H1 (cell line): ENCODE results near the gene SCART1. TPM values are rescaled to one million over a fixed set of nuclear protein-coding genes. Genes with fewer than 3 reads are reported as not detected.

ENCODE experiments used
- CTCF ChIA-PET: fragments of 300-600 bp; sonication (Branson Sonifier 250); formaldehyde crosslinking; loops from one replicate; lab custom pipeline; 2021; ENCODE audit not compliant: partially characterized antibody; lab: Charles Lee
- POLR2A ChIA-PET: fragments of 300-600 bp; sonication (Branson Sonifier 250); formaldehyde crosslinking; loops from one replicate; lab custom pipeline; 2021; ENCODE audit warnings: inconsistent platforms; ENCODE audit not compliant: partially characterized antibody; lab: Charles Lee
- DNase-seq, 2 experiments: peaks; one replicate each; pipeline versions ENCODE4 v3.0.0 to v3.0.0-alpha.2; 2010 to 2022; ENCODE audit warnings: low spot score in 2 of 2, low read depth in 1 of 2, mixed read lengths in 1 of 2
- FAIRE-seq: peaks from 2 replicates; lab custom pipeline; 2011; peaks lifted over from hg19 to GRCh38; lab: Jason Lieb, UNC
- H2AFZ ChIP-seq: 2 replicates; pipeline ENCODE4 v1.8.1; 2012; ENCODE audit warnings: low read length, inconsistent platforms
- H2AK5ac ChIP-seq: 2 replicates; pipeline ENCODE4 v1.6.1; 2013; ENCODE audit warnings: low read depth, low read length
- H2BK120ac ChIP-seq: replicated peaks from 2 replicates; pipeline ENCODE3; 2013; ENCODE audit warnings: low read depth, low read length, inconsistent platforms
- H2BK12ac ChIP-seq: 2 replicates; pipeline ENCODE4 v1.6.1; 2013; ENCODE audit warnings: low read depth, low read length
- H2BK15ac ChIP-seq: 2 replicates; pipeline ENCODE4 v1.6.1; 2013; ENCODE audit warnings: low read length
- H2BK20ac ChIP-seq: 2 replicates; pipeline ENCODE4 v1.6.1; 2013; ENCODE audit warnings: low read length
- H2BK5ac ChIP-seq: 2 replicates; pipeline ENCODE4 v1.6.1; 2013; ENCODE audit warnings: low read depth, low read length
- H3K14ac ChIP-seq: 2 replicates; pipeline ENCODE4 v1.6.1; 2013; ENCODE audit warnings: inconsistent platforms; ENCODE audit not compliant: insufficient read length
- H3K18ac ChIP-seq: 2 replicates; pipeline ENCODE4 v1.6.1; 2013; ENCODE audit warnings: low read length; ENCODE audit errors: extremely low read depth
- H3K23ac ChIP-seq: 2 replicates; pipeline ENCODE4 v1.6.1; 2013; ENCODE audit warnings: inconsistent platforms; ENCODE audit not compliant: insufficient read length
- H3K23me2 ChIP-seq: 2 replicates; pipeline ENCODE4 v1.6.1; 2013; ENCODE audit warnings: low read depth, low read length
- H3K27ac ChIP-seq: 2 replicates; pipeline ENCODE4 v1.6.1; 2011; ENCODE audit warnings: low read depth, low read length, inconsistent platforms
- H3K27me3 ChIP-seq, 4 experiments: replicated peaks in 1 of 4; 1 replicate in 1 of 4; 2 replicates in 3 of 4; pipeline versions ENCODE4 v1.6.1 to v1.8.1; 2011 to 2013; ENCODE audit warnings: low read length in 3 of 4, mild to moderate bottlenecking in 3 of 4, inconsistent platforms in 2 of 4, mixed read lengths in 2 of 4, moderate library complexity in 1 of 4; ENCODE audit not compliant: control insufficient read depth in 3 of 4, insufficient read depth in 3 of 4; ENCODE audit errors: extremely low read depth in 1 of 4
- H3K36me3 ChIP-seq, 4 experiments: 2 replicates each; pipeline versions ENCODE4 v1.6.1 to v1.8.1; 2011 to 2013; ENCODE audit warnings: mild to moderate bottlenecking in 4 of 4, low read length in 3 of 4, moderate library complexity in 2 of 4, control low read depth in 1 of 4, inconsistent platforms in 1 of 4; ENCODE audit not compliant: insufficient read depth in 4 of 4, control insufficient read depth in 2 of 4
- H3K4ac ChIP-seq: replicated peaks from 2 replicates; pipeline ENCODE3; 2013; ENCODE audit warnings: low read length, low read depth, mixed read lengths, inconsistent platforms; ENCODE audit not compliant: insufficient read length
- H3K4me1 ChIP-seq, 4 experiments: replicated peaks in 1 of 4; 1 replicate in 1 of 4; 2 replicates in 3 of 4; pipeline versions ENCODE4 v1.6.1 to v1.8.1; 2011 to 2013; ENCODE audit warnings: low read length in 3 of 4, inconsistent platforms in 2 of 4, mixed read lengths in 1 of 4; ENCODE audit not compliant: insufficient read depth in 4 of 4, control insufficient read depth in 3 of 4
- H3K4me2 ChIP-seq, 2 experiments: 2 replicates each; pipeline versions ENCODE4 v1.6.1 to v1.8.1; 2011 to 2013; ENCODE audit warnings: low read depth in 2 of 2, low read length in 2 of 2, control low read depth in 1 of 2, inconsistent platforms in 1 of 2, mild to moderate bottlenecking in 1 of 2; ENCODE audit not compliant: insufficient read depth in 1 of 2
- H3K4me3 ChIP-seq, 4 experiments: fragments of 200-600, 300-600 bp in 1 of 4; sonication (generic), shearing (Covaris generic), sonication (Bioruptor Twin) in 1 of 4; 2 replicates each; pipeline versions ENCODE4 v1.5.1 to v1.8.1; 2011 to 2016; ENCODE audit warnings: low read length in 4 of 4, low read depth in 3 of 4, control low read depth in 2 of 4, inconsistent platforms in 2 of 4, mild to moderate bottlenecking in 2 of 4, mixed read lengths in 1 of 4, moderate library complexity in 1 of 4; ENCODE audit not compliant: insufficient read depth in 2 of 4; ENCODE audit errors: extremely low read depth in 1 of 4
- H3K56ac ChIP-seq: replicated peaks from 2 replicates; pipeline ENCODE3; 2013; ENCODE audit warnings: low read depth, mild to moderate bottlenecking, mixed read lengths, low read length, inconsistent platforms; ENCODE audit not compliant: insufficient read length
- H3K79me1 ChIP-seq: 2 replicates; pipeline ENCODE4 v1.6.1; 2013; ENCODE audit warnings: low read depth, low read length, control low read depth
- H3K79me2 ChIP-seq, 2 experiments: 2 replicates each; pipeline versions ENCODE4 v1.6.1 to v1.8.1; 2012 to 2013; ENCODE audit warnings: low read length in 2 of 2, mild to moderate bottlenecking in 2 of 2, inconsistent platforms in 1 of 2; ENCODE audit not compliant: insufficient read depth in 2 of 2, control insufficient read depth in 1 of 2
- H3K9ac ChIP-seq, 4 experiments: replicated peaks in 1 of 4; 1 replicate in 1 of 4; 2 replicates in 3 of 4; pipeline versions ENCODE4 v1.6.1 to v1.8.1; 2011 to 2013; ENCODE audit warnings: low read depth in 3 of 4, low read length in 3 of 4, control low read depth in 2 of 4, mild to moderate bottlenecking in 2 of 4, moderate library complexity in 2 of 4, inconsistent platforms in 1 of 4; ENCODE audit errors: extremely low read depth in 1 of 4
- H3K9me3 ChIP-seq, 2 experiments: 2 replicates each; pipeline versions ENCODE4 v1.6.1 to v1.8.1; 2012 to 2013; ENCODE audit warnings: mild to moderate bottlenecking in 2 of 2, moderate library complexity in 2 of 2, control low read depth in 1 of 2, inconsistent platforms in 1 of 2, low read depth in 1 of 2, low read length in 1 of 2, mixed read lengths in 1 of 2; ENCODE audit not compliant: insufficient read depth in 2 of 2
- H4K20me1 ChIP-seq, 2 experiments: replicated peaks in 1 of 2; 2 replicates each; pipeline versions ENCODE3 to v1.8.1; 2011 to 2013; ENCODE audit warnings: inconsistent platforms in 2 of 2, low read length in 2 of 2, mild to moderate bottlenecking in 1 of 2; ENCODE audit not compliant: insufficient read depth in 2 of 2, control insufficient read depth in 1 of 2
- H4K5ac ChIP-seq: 2 replicates; pipeline ENCODE4 v1.6.1; 2013; ENCODE audit warnings: low read length, low read depth, mixed read lengths, inconsistent platforms; ENCODE audit not compliant: insufficient read length
- H4K8ac ChIP-seq: 2 replicates; pipeline ENCODE4 v1.8.0; 2013; ENCODE audit warnings: mild to moderate bottlenecking, moderate library complexity, low read length, inconsistent platforms; ENCODE audit not compliant: insufficient read depth; ENCODE audit errors: extremely low read depth
- H4K91ac ChIP-seq: replicated peaks from 2 replicates; pipeline ENCODE3; 2013; ENCODE audit warnings: low read length, mixed read lengths, inconsistent platforms; ENCODE audit not compliant: insufficient read length
- ATF2 ChIP-seq: IDR thresholded peaks from 2 replicates; pipeline ENCODE4 v1.6.1; 2012; ENCODE audit warnings: low read length, inconsistent platforms
- ATF3 ChIP-seq: IDR thresholded peaks from 2 replicates; pipeline ENCODE4 v1.6.1; 2011; ENCODE audit warnings: low read depth, mild to moderate bottlenecking, low read length; ENCODE audit not compliant: insufficient read depth
- BACH1 ChIP-seq: IDR thresholded peaks from 2 replicates; pipeline ENCODE4 v1.6.1; 2012; ENCODE audit warnings: low read length, improper control_type of control experiment
- BRCA1 ChIP-seq: IDR thresholded peaks from 2 replicates; pipeline ENCODE4 v1.6.1; 2012; ENCODE audit warnings: low read depth, low read length, improper control_type of control experiment
- CREB1 ChIP-seq: IDR thresholded peaks from 2 replicates; pipeline ENCODE4 v1.6.1; 2012; ENCODE audit warnings: inconsistent platforms
- CTBP2 ChIP-seq: IDR thresholded peaks from 2 replicates; pipeline ENCODE4 v1.7.0; 2011; ENCODE audit warnings: borderline replicate concordance, mild to moderate bottlenecking, moderate library complexity, mixed read lengths, low read length; ENCODE audit not compliant: insufficient read depth, insufficient read length
- GTF2F1 ChIP-seq: IDR thresholded peaks from 2 replicates; pipeline ENCODE4 v1.6.1; 2012; ENCODE audit warnings: low read depth, low read length, improper control_type of control experiment, borderline replicate concordance
- HDAC6 ChIP-seq: IDR thresholded peaks from one replicate; pipeline ENCODE4 v1.7.1; 2012; ENCODE audit warnings: low read depth, mild to moderate bottlenecking, inconsistent platforms, low read length, moderate library complexity
- POLR2AphosphoS5 ChIP-seq: IDR thresholded peaks from 2 replicates; pipeline ENCODE4 v1.6.1; 2011; ENCODE audit warnings: low read depth, low read length
- SP4 ChIP-seq: IDR thresholded peaks from 2 replicates; pipeline ENCODE4 v1.6.1; 2012; ENCODE audit warnings: low read length, inconsistent platforms
- TAF7 ChIP-seq: optimal IDR thresholded peaks from 2 replicates; pipeline ENCODE3; 2011; ENCODE audit warnings: low read depth, mild to moderate bottlenecking, inconsistent platforms, low read length, moderate library complexity, borderline replicate concordance
- TBP ChIP-seq: IDR thresholded peaks from 2 replicates; pipeline ENCODE4 v1.6.1; 2011; ENCODE audit warnings: low read depth, low read length, improper control_type of control experiment
- WGBS, 2 experiments: shearing (Covaris generic) in 1 of 2; methylation state at CpG; one replicate each; pipeline versions ENCODE4 v1.1.6 to v1.1.7; 2013 to 2015; ENCODE audit warnings: low lambda C conversion rate in 2 of 2, mixed read lengths in 2 of 2, inconsistent platforms in 1 of 2, low coverage in 1 of 2, missing lambda C conversion rate in 1 of 2; ENCODE audit not compliant: insufficient replicate concordance in 2 of 2, insufficient coverage in 1 of 2, insufficient read length in 1 of 2; ENCODE audit errors: extremely low coverage in 1 of 2, missing lambda C conversion rate in 1 of 2; 5-methylcytosine and 5-hydroxymethylcytosine counted together
- polyA plus RNA-seq, 7 experiments: library from polyadenylated mRNA; depleted of rRNA in 3 of 7; stranded (reverse) in 5 of 7; unstranded in 2 of 7; fragments of >200 nt in 5 of 7; fragments of 200-250 nt in 2 of 7; gene quantifications; 1 replicate in 5 of 7; 2 replicates in 1 of 7; 4 replicates in 1 of 7; pipeline versions ENCODE4 v1.2.1 to v1.2.3, GENCODE V29; 2011 to 2013; ENCODE audit warnings: missing spikeins in 2 of 7, mixed read lengths in 2 of 7
- total RNA-seq: library from RNA; stranded (reverse); fragmentation: NEBNext Ultra II Directional; extraction: Animal tissue kit (Norgen Biotek cat#: 25700); gene quantifications from 2 replicates; pipeline ENCODE4 v1.2.1, GENCODE V29; 2021

The SCART1 gene
- total and polyA plus RNA-seq, 2 of the 8 experiments (the other 6 are each of a cell fraction or from before 2014, with no cell fraction given): 0.14 to 0.19 TPM

- H3K36me3 ChIP-seq: no peaks in the 10 kb centered on the region
- H3K4me1 ChIP-seq: no peaks in the 10 kb centered on the region
- H2AK5ac ChIP-seq: no peak overlapping the region
- no peak overlapping the region for H3K4me2 ChIP-seq
- no peak overlapping the region for H3K23ac ChIP-seq
- H3K9ac ChIP-seq: no peak overlapping the region
- no peak overlapping the region for H2BK120ac ChIP-seq
- no peaks in the 10 kb centered on the region for H3K79me1 ChIP-seq
- no peak overlapping the region for H2BK20ac ChIP-seq
- H3K79me2 ChIP-seq: no peaks in the 10 kb centered on the region
- 91% methylated on average over 22 of the region's 22 CpGs; no CpG with 5 or more reads in 1 of the 2 experiments for WGBS, 2 experiments
- no peak overlapping the region for H3K4ac ChIP-seq
- ChIA-PET CTCF (no interaction called here), POLR2A (no interaction called here)
- H2AFZ ChIP-seq: no peak overlapping the region
- no peak overlapping the region for H3K4me3 ChIP-seq
- no peak overlapping the region for H4K8ac ChIP-seq
- no peak overlapping the region for H3K18ac ChIP-seq
- no peak overlapping the region for H2BK15ac ChIP-seq
- no peak overlapping the region for H2BK5ac ChIP-seq
- no peak overlapping the region for H3K14ac ChIP-seq
- H2BK12ac ChIP-seq: no peak overlapping the region
- no peak overlapping the region for H3K56ac ChIP-seq
- no peaks in the 10 kb centered on the region for H3K23me2 ChIP-seq
- DNase-seq: no peak
- no peak overlapping the region for H4K91ac ChIP-seq
- no peak overlapping the region for H4K5ac ChIP-seq
- FAIRE-seq: no peak
- H3K27me3 ChIP-seq: no peaks in the 10 kb centered on the region
- TF ChIP-seq BRCA1: no peak
- no peak for TF ChIP-seq HDAC6
- TF ChIP-seq TAF7: no peak
- no peak for TF ChIP-seq GTF2F1
- TF ChIP-seq SP4: no peak
- no peak for TF ChIP-seq CTBP2
- no peak for TF ChIP-seq ATF3
- no peak for TF ChIP-seq ATF2
- TF ChIP-seq TBP: no peak
- TF ChIP-seq BACH1: no peak
- TF ChIP-seq CREB1: no peak
- TF ChIP-seq POLR2AphosphoS5: no peak
- peaks cover 72% of the 10 kb centered on the region in 2 experiments for H3K9me3 ChIP-seq
- no peaks in the 10 kb centered on the region for H4K20me1 ChIP-seq
- no peak overlapping the region for H3K27ac ChIP-seq
Observed at GRCh38 chr10:133445268-133445732, 8.4 kb upstream of the SCART1 start.
